ENCODE results near the gene GLYR1. TPM values are rescaled to one million over a fixed set of nuclear protein-coding genes. Genes with fewer than 3 reads are reported as not detected.

The GLYR1 gene
- total and polyA plus RNA-seq, 9 of the 15 experiments (the other 6 are each of a cell fraction or from before 2014, with no cell fraction given): 6.7 to 99.2 (median 60.2) TPM

GRCh38 chr16:4839942-4840341 lies 7.1 kb downstream of the GLYR1 start:
- FAIRE-seq (no peak), ATAC-seq (peak; percentile 56), DNase-seq (ENCODE audit: extremely low read depth in 1 of 4, low spot score in 3 of 4) (no peak)
- TF ChIP-seq NFIC (IDR thresholded peaks at IDR 0.05): peak; percentile 73
- TF ChIP-seq ZNF699 (CRISPR knock-in tag; IDR thresholded peaks at IDR 0.05; ENCODE audit: insufficient replicate concordance): no peak
- Histone ChIP-seq H3K4me1 (replicated peaks in 1 of 2; ENCODE audit: control insufficient read depth in 2 of 2, insufficient read depth in 2 of 2, low read length in 2 of 2) (peaks cover 0 to 2% of the 10 kb centered on the region in 2 experiments; a peak in 2 of 5 replicates), H3K27me3 (ENCODE audit: control insufficient read depth in 2 of 2, insufficient read depth in 2 of 2, low read length in 2 of 2) (no peaks in the 10 kb centered on the region), H2AFZ (ENCODE audit: low read depth, low read length) (no peak overlapping the region), H3K79me2 (ENCODE audit: control insufficient read depth, insufficient read depth, low read length) (peaks cover 18% of the 10 kb centered on the region), H4K20me1 (replicated peaks; ENCODE audit: control insufficient read depth, insufficient read depth, low read length) (peaks cover 6% of the 10 kb centered on the region; the same call in 1 of the 2 replicates), H3K27ac (ENCODE audit: extremely low read depth, low read depth, low read length) (no peak overlapping the region), H3K9me1 (ENCODE audit: control insufficient read depth, insufficient read depth, low read length) (no peaks in the 10 kb centered on the region), H3K9me3 (replicated peaks; ENCODE audit: control insufficient read depth, insufficient read depth, low read depth, low read length) (no peaks in the 10 kb centered on the region), H3K4me2 (ENCODE audit: insufficient read depth, low read length) (no peak overlapping the region), H3K36me3 (ENCODE audit: control insufficient read depth, insufficient read depth, low read length) (peaks cover 92% of the 10 kb centered on the region), H3K4me3 (no peak overlapping the region), H3K9ac (ENCODE audit: insufficient read depth in 1 of 2, low read depth in 2 of 2, low read length in 2 of 2) (no peak overlapping the region)
- intact Hi-C loops (cut with micrococcal nuclease) (no loop called here), in situ Hi-C loops (cut with MboI) (no loop called here)
- BruUV-seq (replicated peaks): no TSS peak
- POLR2A ChIA-PET: no interaction called here
- 99% methylated on average over 5 of the region's 5 CpGs for WGBS (ENCODE audit: insufficient coverage, low coverage, missing lambda C conversion rate)
- CTCF ChIA-PET (ENCODE audit: low intra/inter-chr PET ratio): no interaction called here

- TF ChIP-seq SMAD3 (CRISPR knock-in tag; conservative IDR thresholded peaks at IDR 0.05) (no peak), POLR2AphosphoS5 (IDR thresholded peaks at IDR 0.05; ENCODE audit: control insufficient read depth, insufficient read depth, low read depth, low read length) (0 out of 2 replicates have a peak, but pooled peaks have one; percentile 19)
- in situ Hi-C loops (cut with MboI) (no loop called here), intact Hi-C loops (cut with micrococcal nuclease) (no loop called here)
- Histone ChIP-seq H3K27me3 (ENCODE audit: control insufficient read depth in 2 of 2, insufficient read depth in 2 of 2, low read length in 2 of 2) (no peaks in the 10 kb centered on the region), H3K4me3 (no peak overlapping the region), H3K9ac (ENCODE audit: insufficient read depth in 1 of 2, low read depth in 2 of 2, low read length in 2 of 2) (no peak overlapping the region), H2AFZ (ENCODE audit: low read depth, low read length) (no peak overlapping the region), H3K9me1 (ENCODE audit: control insufficient read depth, insufficient read depth, low read length) (no peaks in the 10 kb centered on the region), H4K20me1 (replicated peaks; ENCODE audit: control insufficient read depth, insufficient read depth, low read length) (peaks cover 11% of the 10 kb centered on the region), H3K36me3 (ENCODE audit: control insufficient read depth, insufficient read depth, low read length) (peaks cover 92% of the 10 kb centered on the region), H3K79me2 (ENCODE audit: control insufficient read depth, insufficient read depth, low read length) (peaks cover 26% of the 10 kb centered on the region), H3K27ac (ENCODE audit: extremely low read depth, low read depth, low read length) (no peak overlapping the region), H3K4me1 (replicated peaks in 1 of 2; ENCODE audit: control insufficient read depth in 2 of 2, insufficient read depth in 2 of 2, low read length in 2 of 2) (peaks cover 7 to 11% of the 10 kb centered on the region in 2 experiments; a peak in 4 of 5 replicates), H3K9me3 (replicated peaks; ENCODE audit: control insufficient read depth, insufficient read depth, low read depth, low read length) (no peaks in the 10 kb centered on the region), H3K4me2 (ENCODE audit: insufficient read depth, low read length) (no peak overlapping the region)
- FAIRE-seq (no peak), DNase-seq (ENCODE audit: extremely low read depth in 1 of 4, low spot score in 3 of 4) (no peak), ATAC-seq (no peak)
- 91% methylated on average over 12 of the region's 13 CpGs for WGBS (ENCODE audit: insufficient coverage, low coverage, missing lambda C conversion rate)
- CTCF ChIA-PET (ENCODE audit: low intra/inter-chr PET ratio): no interaction called here
- POLR2A ChIA-PET: interaction anchor here (0.6 to 1.5 kb wide), 6 partner anchors 10 to 131 kb away, joined by 3 to 7 read pairs (median 3); partner anchors contain the start of genes ANKS3, DNAAF8, GLYR1 and UBN1
- BruUV-seq (replicated peaks): no TSS peak
Observed at GRCh38 chr16:4837733-4838501, 9.2 kb downstream of the GLYR1 start.

All from K562 (cell line).